ENCODE data around the gene APLN. TPM values are rescaled to one million over a fixed set of nuclear protein-coding genes. Genes with fewer than 3 reads are reported as not detected.

APLN gene
- 0.07 TPM for polyA plus RNA-seq (2013)

- peak within 1 kb of the TSS; percentile 16 to 65 (median 50) for H3K4me3 ChIP-seq (ENCODE audit: control insufficient read depth in 1 of 7, extremely low read depth in 1 of 7, insufficient read depth in 4 of 7, low read depth in 2 of 7, low read length in 6 of 7)
- no peaks in the 10 kb centered on the region for H3K36me3 ChIP-seq (ENCODE audit: control insufficient read depth in 4 of 4, insufficient read depth in 4 of 4, low read length in 3 of 4)
- ChIA-PET CTCF (interaction anchor here (1.0 to 2.3 kb wide), 6 partner anchors 12 to 98 kb away, joined by 3 to 6 read pairs (median 3); no protein-coding TSS in a partner anchor), POLR2A (no interaction called here)
- peak in 2 of 3 donors; percentile 37 to 50 for DNase-seq
- no peak within 1 kb of the TSS for H3K27ac ChIP-seq (ENCODE audit: insufficient read depth in 1 of 2, low read depth in 1 of 2, low read length in 2 of 2, poor library complexity in 1 of 2, severe bottlenecking in 2 of 2)
- no peaks in the 10 kb centered on the region for H3K9me3 ChIP-seq (ENCODE audit: control extremely low read depth in 1 of 5, control insufficient read depth in 4 of 5, insufficient read depth in 2 of 5, low read depth in 1 of 5, low read length in 4 of 5)
- peaks cover 0 to 21% (median 18%) of the 10 kb centered on the region in 4 experiments for H3K4me1 ChIP-seq (ENCODE audit: control extremely low read depth in 1 of 4, control insufficient read depth in 4 of 4, insufficient read depth in 4 of 4, low read length in 3 of 4)
- 33% methylated on average over 54 of the region's 67 CpGs for WGBS (ENCODE audit: insufficient coverage)
- peaks cover 0 to 35% (median 2%) of the 10 kb centered on the region in 5 experiments for H3K27me3 ChIP-seq (replicated peaks in 2 of 5; ENCODE audit: control insufficient read depth in 4 of 5, insufficient read depth in 5 of 5, low read length in 4 of 5)
Measured at GRCh38 chrX:129654652-129655546, at the start of gene APLN. Gene APLN (minus strand): TSS chrX:129654956. CDS start chrX:129654630, 326 bp downstream.

- H3K36me3 ChIP-seq (ENCODE audit: control insufficient read depth in 4 of 4, insufficient read depth in 4 of 4, low read length in 3 of 4), result no peaks in the 10 kb centered on the region
- no peak for DNase-seq
- H3K27ac ChIP-seq (ENCODE audit: insufficient read depth in 1 of 2, low read depth in 1 of 2, low read length in 2 of 2, poor library complexity in 1 of 2, severe bottlenecking in 2 of 2), result no peak overlapping the region
- 75% methylated on average over 2 of the region's 2 CpGs for WGBS (ENCODE audit: insufficient coverage)
- ChIA-PET POLR2A (no interaction called here), CTCF (interaction anchor here (1.4 kb wide), 1 partner anchor 14 kb away, joined by 3 read pairs; no protein-coding TSS in a partner anchor)
- peaks cover 0 to 10% (median 4%) of the 10 kb centered on the region in 4 experiments for H3K4me1 ChIP-seq (ENCODE audit: control extremely low read depth in 1 of 4, control insufficient read depth in 4 of 4, insufficient read depth in 4 of 4, low read length in 3 of 4)
- no peak overlapping the region for H3K4me3 ChIP-seq (ENCODE audit: control insufficient read depth in 1 of 7, extremely low read depth in 1 of 7, insufficient read depth in 4 of 7, low read depth in 2 of 7, low read length in 6 of 7)
- H3K9me3 ChIP-seq (ENCODE audit: control extremely low read depth in 1 of 5, control insufficient read depth in 4 of 5, insufficient read depth in 2 of 5, low read depth in 1 of 5, low read length in 4 of 5), result peaks cover 0 to 2% (median 0%) of the 10 kb centered on the region in 5 experiments
- no peaks in the 10 kb centered on the region for H3K27me3 ChIP-seq (replicated peaks in 2 of 5; ENCODE audit: control insufficient read depth in 4 of 5, insufficient read depth in 5 of 5, low read length in 4 of 5)
Measured at GRCh38 chrX:129704491-129704890, 49.7 kb upstream of the APLN start.

GRCh38 chrX:129701624-129702069 lies 46.9 kb upstream of the APLN start:
- no peak overlapping the region for H3K4me3 ChIP-seq (ENCODE audit: control insufficient read depth in 1 of 7, extremely low read depth in 1 of 7, insufficient read depth in 4 of 7, low read depth in 2 of 7, low read length in 6 of 7)
- ChIA-PET CTCF (interaction anchor here (0.7 to 1.0 kb wide), 2 partner anchors 13 to 15 kb away, joined by 3 to 4 read pairs; no protein-coding TSS in a partner anchor), POLR2A (no interaction called here)
- no peaks in the 10 kb centered on the region for H3K36me3 ChIP-seq (ENCODE audit: control insufficient read depth in 4 of 4, insufficient read depth in 4 of 4, low read length in 3 of 4)
- H3K27ac ChIP-seq (ENCODE audit: insufficient read depth in 1 of 2, low read depth in 1 of 2, low read length in 2 of 2, poor library complexity in 1 of 2, severe bottlenecking in 2 of 2), result no peak overlapping the region
- H3K27me3 ChIP-seq (replicated peaks in 2 of 5; ENCODE audit: control insufficient read depth in 4 of 5, insufficient read depth in 5 of 5, low read length in 4 of 5), result no peaks in the 10 kb centered on the region
- 89% methylated on average over 8 of the region's 8 CpGs for WGBS (ENCODE audit: insufficient coverage)
- DNase-seq, result no peak
- H3K9me3 ChIP-seq (ENCODE audit: control extremely low read depth in 1 of 5, control insufficient read depth in 4 of 5, insufficient read depth in 2 of 5, low read depth in 1 of 5, low read length in 4 of 5), result peaks cover 0 to 2% (median 0%) of the 10 kb centered on the region in 5 experiments
- peaks cover 0 to 7% (median 2%) of the 10 kb centered on the region in 4 experiments for H3K4me1 ChIP-seq (ENCODE audit: control extremely low read depth in 1 of 4, control insufficient read depth in 4 of 4, insufficient read depth in 4 of 4, low read length in 3 of 4)

- Histone ChIP-seq H3K27ac (ENCODE audit: insufficient read depth in 1 of 2, low read depth in 1 of 2, low read length in 2 of 2, poor library complexity in 1 of 2, severe bottlenecking in 2 of 2) (no peak overlapping the region), H3K36me3 (ENCODE audit: control insufficient read depth in 4 of 4, insufficient read depth in 4 of 4, low read length in 3 of 4) (no peaks in the 10 kb centered on the region), H3K4me3 (ENCODE audit: control insufficient read depth in 1 of 7, extremely low read depth in 1 of 7, insufficient read depth in 4 of 7, low read depth in 2 of 7, low read length in 6 of 7) (no peak overlapping the region), H3K27me3 (replicated peaks in 2 of 5; ENCODE audit: control insufficient read depth in 4 of 5, insufficient read depth in 5 of 5, low read length in 4 of 5) (no peaks in the 10 kb centered on the region), H3K9me3 (ENCODE audit: control extremely low read depth in 1 of 5, control insufficient read depth in 4 of 5, insufficient read depth in 2 of 5, low read depth in 1 of 5, low read length in 4 of 5) (peaks cover 0 to 2% (median 0%) of the 10 kb centered on the region in 5 experiments), H3K4me1 (ENCODE audit: control extremely low read depth in 1 of 4, control insufficient read depth in 4 of 4, insufficient read depth in 4 of 4, low read length in 3 of 4) (no peaks in the 10 kb centered on the region)
- POLR2A ChIA-PET, result no interaction called here
- no peak for DNase-seq
- CTCF ChIA-PET, result no interaction called here
- WGBS (ENCODE audit: insufficient coverage), result 87% methylated on average over 3 of the region's 4 CpGs
Measured at GRCh38 chrX:129700536-129700935, 45.8 kb upstream of the APLN start.

GRCh38 chrX:129698150-129698549 lies 43.4 kb upstream of the APLN start:
- CTCF ChIA-PET, result no interaction called here
- DNase-seq, result no peak
- H3K4me1 ChIP-seq (ENCODE audit: control extremely low read depth in 1 of 4, control insufficient read depth in 4 of 4, insufficient read depth in 4 of 4, low read length in 3 of 4), result no peaks in the 10 kb centered on the region
- POLR2A ChIA-PET, result no interaction called here
- no peak overlapping the region for H3K4me3 ChIP-seq (ENCODE audit: control insufficient read depth in 1 of 7, extremely low read depth in 1 of 7, insufficient read depth in 4 of 7, low read depth in 2 of 7, low read length in 6 of 7)
- H3K27ac ChIP-seq (ENCODE audit: insufficient read depth in 1 of 2, low read depth in 1 of 2, low read length in 2 of 2, poor library complexity in 1 of 2, severe bottlenecking in 2 of 2), result no peak overlapping the region
- no peaks in the 10 kb centered on the region for H3K36me3 ChIP-seq (ENCODE audit: control insufficient read depth in 4 of 4, insufficient read depth in 4 of 4, low read length in 3 of 4)
- H3K9me3 ChIP-seq (ENCODE audit: control extremely low read depth in 1 of 5, control insufficient read depth in 4 of 5, insufficient read depth in 2 of 5, low read depth in 1 of 5, low read length in 4 of 5), result no peaks in the 10 kb centered on the region
- no peaks in the 10 kb centered on the region for H3K27me3 ChIP-seq (replicated peaks in 2 of 5; ENCODE audit: control insufficient read depth in 4 of 5, insufficient read depth in 5 of 5, low read length in 4 of 5)

- H3K4me1 ChIP-seq (ENCODE audit: control extremely low read depth in 1 of 4, control insufficient read depth in 4 of 4, insufficient read depth in 4 of 4, low read length in 3 of 4), result no peaks in the 10 kb centered on the region
- no peaks in the 10 kb centered on the region for H3K9me3 ChIP-seq (ENCODE audit: control extremely low read depth in 1 of 5, control insufficient read depth in 4 of 5, insufficient read depth in 2 of 5, low read depth in 1 of 5, low read length in 4 of 5)
- no peak overlapping the region for H3K27ac ChIP-seq (ENCODE audit: insufficient read depth in 1 of 2, low read depth in 1 of 2, low read length in 2 of 2, poor library complexity in 1 of 2, severe bottlenecking in 2 of 2)
- no peak for DNase-seq
- H3K36me3 ChIP-seq (ENCODE audit: control insufficient read depth in 4 of 4, insufficient read depth in 4 of 4, low read length in 3 of 4), result no peaks in the 10 kb centered on the region
- ChIA-PET CTCF (interaction anchor here (0.8 kb wide), 1 partner anchor 55 kb away, joined by 3 read pairs; no protein-coding TSS in a partner anchor), POLR2A (no interaction called here)
- no peak overlapping the region for H3K4me3 ChIP-seq (ENCODE audit: control insufficient read depth in 1 of 7, extremely low read depth in 1 of 7, insufficient read depth in 4 of 7, low read depth in 2 of 7, low read length in 6 of 7)
- H3K27me3 ChIP-seq (replicated peaks in 2 of 5; ENCODE audit: control insufficient read depth in 4 of 5, insufficient read depth in 5 of 5, low read length in 4 of 5), result no peaks in the 10 kb centered on the region
- 79% methylated on average over 3 of the region's 9 CpGs for WGBS (ENCODE audit: insufficient coverage)
Measured at GRCh38 chrX:129697204-129697829, 42.6 kb upstream of the APLN start.
